Stomach (tissue), 4 donors: ENCODE data around the gene GSG1L.

Experiments used
- EP300 ChIP-seq: sonication (generic); formaldehyde crosslinking; IDR thresholded peaks from one replicate; pipeline ENCODE4 v1.6.1; 2017; ENCODE audit warnings: antibody characterized with exemption
- POLR2A ChIP-seq, 4 donors: fragments of 450-650 bp; IDR thresholded peaks; one replicate each; pipeline ENCODE4 v1.6.1; 2016; ENCODE audit warnings: antibody characterized with exemption in 4 of 4, control low read depth in 2 of 4, mild to moderate bottlenecking in 1 of 4, moderate library complexity in 1 of 4
- POLR2AphosphoS5 ChIP-seq, 3 donors: sonication (generic); formaldehyde crosslinking; IDR thresholded peaks; one replicate each; pipeline ENCODE4 v1.6.1; 2016; ENCODE audit warnings: antibody characterized with exemption in 3 of 3
- TF ChIP-seq, protein P1 (sequence below), 7 experiments: fragments of 450-650 bp in 4 of 7; fragments of 200-600 bp in 3 of 7; sonication (generic) in 3 of 7; IDR thresholded peaks; one replicate each; pipeline ENCODE4 v1.5.1; 2016 to 2019; ENCODE audit warnings: antibody characterized with exemption in 7 of 7, control low read depth in 2 of 7, mild to moderate bottlenecking in 1 of 7

DNA sequence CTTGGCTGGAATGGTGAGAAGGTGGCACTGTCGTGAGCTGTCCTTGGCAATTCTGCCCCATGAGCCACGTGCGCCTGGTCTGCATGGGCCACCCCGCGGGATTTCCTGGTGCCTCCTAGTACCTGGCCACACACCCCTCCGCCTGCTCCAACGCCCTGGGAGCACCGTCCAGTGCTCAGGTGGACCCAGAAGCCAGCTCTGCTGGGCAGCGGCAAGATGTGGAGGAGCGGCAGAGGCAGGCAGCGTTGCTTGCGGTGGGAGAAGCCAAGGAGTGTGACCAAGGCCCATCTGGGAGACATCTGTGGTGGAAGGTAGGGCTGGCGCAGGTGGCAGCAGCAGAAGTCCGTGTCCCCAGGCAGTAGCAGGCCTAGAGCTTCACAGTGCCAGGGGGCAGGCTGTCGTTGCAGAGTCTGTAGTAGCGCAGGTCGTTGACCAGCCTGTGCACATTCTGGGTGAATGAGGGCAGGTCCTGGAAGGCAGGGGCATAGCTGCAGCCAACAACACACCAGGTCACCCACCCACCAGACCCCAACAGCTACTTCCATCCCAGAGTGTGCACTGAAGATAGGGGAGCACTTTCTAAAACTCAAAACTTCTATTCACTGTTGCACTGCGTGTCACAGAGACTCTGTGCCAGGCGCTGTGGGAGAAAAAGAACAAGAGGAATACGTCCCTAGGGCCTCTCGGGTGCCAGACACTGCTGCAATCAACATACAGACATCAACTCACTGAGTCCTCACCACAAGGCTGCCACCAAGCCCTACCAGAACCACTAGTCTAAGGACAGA lies 34.9 kb upstream of the GSG1L start:
- TF ChIP-seq, protein P1, sequence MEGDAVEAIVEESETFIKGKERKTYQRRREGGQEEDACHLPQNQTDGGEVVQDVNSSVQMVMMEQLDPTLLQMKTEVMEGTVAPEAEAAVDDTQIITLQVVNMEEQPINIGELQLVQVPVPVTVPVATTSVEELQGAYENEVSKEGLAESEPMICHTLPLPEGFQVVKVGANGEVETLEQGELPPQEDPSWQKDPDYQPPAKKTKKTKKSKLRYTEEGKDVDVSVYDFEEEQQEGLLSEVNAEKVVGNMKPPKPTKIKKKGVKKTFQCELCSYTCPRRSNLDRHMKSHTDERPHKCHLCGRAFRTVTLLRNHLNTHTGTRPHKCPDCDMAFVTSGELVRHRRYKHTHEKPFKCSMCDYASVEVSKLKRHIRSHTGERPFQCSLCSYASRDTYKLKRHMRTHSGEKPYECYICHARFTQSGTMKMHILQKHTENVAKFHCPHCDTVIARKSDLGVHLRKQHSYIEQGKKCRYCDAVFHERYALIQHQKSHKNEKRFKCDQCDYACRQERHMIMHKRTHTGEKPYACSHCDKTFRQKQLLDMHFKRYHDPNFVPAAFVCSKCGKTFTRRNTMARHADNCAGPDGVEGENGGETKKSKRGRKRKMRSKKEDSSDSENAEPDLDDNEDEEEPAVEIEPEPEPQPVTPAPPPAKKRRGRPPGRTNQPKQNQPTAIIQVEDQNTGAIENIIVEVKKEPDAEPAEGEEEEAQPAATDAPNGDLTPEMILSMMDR (IDR thresholded peaks at IDR 0.05) = no peak
- TF ChIP-seq POLR2A (IDR thresholded peaks at IDR 0.05) (no peak), POLR2AphosphoS5 (IDR thresholded peaks at IDR 0.05) (no peak), EP300 (no peak)
